Hepatocyte (in vitro differentiated cells): ENCODE measurements around the gene PRSS33. TPM values are rescaled to one million over a fixed set of nuclear protein-coding genes. Genes with fewer than 3 reads are reported as not detected.

ENCODE experiments used
- DNase-seq: peaks from one replicate; pipeline ENCODE4 v3.0.0-alpha.2; 2016; ENCODE audit warnings: low spot score
- H2AFZ ChIP-seq: fragments of 200-600 bp; sonication (generic); 2 replicates; pipeline ENCODE4 v1.6.0; 2016; ENCODE audit warnings: antibody characterized with exemption, mild to moderate bottlenecking
- H3K27ac ChIP-seq: fragments of 200-600 bp; sonication (generic); 2 replicates; pipeline ENCODE4 v1.5.1; 2016; ENCODE audit warnings: mild to moderate bottlenecking
- H3K27me3 ChIP-seq: fragments of 200-600 bp; sonication (generic); 2 replicates; pipeline ENCODE4 v1.6.1; 2016
- H3K36me3 ChIP-seq: fragments of 200-600 bp; sonication (generic); replicated peaks from 2 replicates; pipeline ENCODE4 v1.5.1; 2016; ENCODE audit warnings: low read depth; ENCODE audit not compliant: insufficient read depth
- H3K4me1 ChIP-seq: fragments of 200-600 bp; sonication (generic); 2 replicates; pipeline ENCODE4 v1.5.1; 2016; ENCODE audit warnings: mild to moderate bottlenecking, moderate library complexity; ENCODE audit not compliant: insufficient read depth
- H3K4me2 ChIP-seq: fragments of 200-600 bp; sonication (generic); 2 replicates; pipeline ENCODE4 v1.6.0; 2016
- H3K4me3 ChIP-seq: fragments of 200-600 bp; sonication (generic); 2 replicates; pipeline ENCODE4 v1.5.1; 2016; ENCODE audit warnings: mild to moderate bottlenecking
- H3K79me2 ChIP-seq: fragments of 200-600 bp; sonication (generic); 2 replicates; pipeline ENCODE4 v1.6.0; 2017; ENCODE audit warnings: mild to moderate bottlenecking
- H3K9me2 ChIP-seq: fragments of 200-600 bp; sonication (generic); replicated peaks from 2 replicates; pipeline ENCODE4 v1.6.0; 2017; ENCODE audit warnings: mild to moderate bottlenecking; ENCODE audit not compliant: insufficient read depth
- H3K9me3 ChIP-seq: fragments of 200-600 bp; sonication (generic); 2 replicates; pipeline ENCODE4 v1.5.1; 2016; ENCODE audit warnings: low read depth, mild to moderate bottlenecking
- H4K20me1 ChIP-seq: fragments of 200-600 bp; sonication (generic); 2 replicates; pipeline ENCODE4 v1.6.0; 2016; ENCODE audit warnings: mild to moderate bottlenecking; ENCODE audit not compliant: insufficient read depth, poor library complexity, severe bottlenecking
- CTCF ChIP-seq: fragments of 200-600 bp; sonication (generic); IDR thresholded peaks from 2 replicates; pipeline ENCODE4 v1.5.1; 2016; ENCODE audit warnings: antibody characterized with exemption, mild to moderate bottlenecking; ENCODE audit not compliant: poor library complexity
- EZH2 ChIP-seq: fragments of 200-600 bp; sonication (generic); IDR thresholded peaks from 2 replicates; pipeline ENCODE4 v1.6.1; 2016; ENCODE audit warnings: antibody characterized with exemption, mild to moderate bottlenecking, borderline replicate concordance
- EZH2phosphoT487 ChIP-seq: fragments of 200-600 bp; sonication (generic); IDR thresholded peaks from one replicate; pipeline ENCODE4 v1.6.1; 2018; ENCODE audit warnings: antibody characterized with exemption, mild to moderate bottlenecking, low read depth, moderate library complexity; ENCODE audit not compliant: unreplicated experiment, severe bottlenecking
- WGBS: methylation state at CpG from one replicate; pipeline ENCODE4 v1.1.6; 2016; ENCODE audit warnings: low lambda C conversion rate; ENCODE audit errors: missing lambda C conversion rate; 5-methylcytosine and 5-hydroxymethylcytosine counted together
- polyA plus RNA-seq: library from polyadenylated mRNA; unstranded; fragments of >200 nt; fragmentation: Nextera tagmentation; extraction: Ambion mirVana; gene quantifications from 2 replicates; pipeline ENCODE4 v1.2.1, GENCODE V29; 2016
- total RNA-seq: library from RNA; depleted of rRNA; stranded (reverse); fragments of >200 nt; gene quantifications from 2 replicates; pipeline ENCODE4 v1.2.3, GENCODE V29; 2014

PRSS33 gene
- total and polyA plus RNA-seq, 2 experiments from 2014 or later, result not detected

GRCh38 chr16:2761472-2761871, 25.9 kb downstream of the PRSS33 start:
- H3K9me3 ChIP-seq, result no peaks in the 10 kb centered on the region
- no peak overlapping the region for H3K27ac ChIP-seq
- H3K4me2 ChIP-seq, result no peak overlapping the region
- no peak overlapping the region for H3K4me3 ChIP-seq
- H3K36me3 ChIP-seq, result peaks cover 36% of the 10 kb centered on the region
- H2AFZ ChIP-seq, result no peak overlapping the region
- no peak for DNase-seq
- TF ChIP-seq EZH2phosphoT487 (no peak), EZH2 (no peak)
- no peaks in the 10 kb centered on the region for H3K27me3 ChIP-seq
- peaks cover 53% of the 10 kb centered on the region for H4K20me1 ChIP-seq
- H3K9me2 ChIP-seq, result no peaks in the 10 kb centered on the region
- no peaks in the 10 kb centered on the region for H3K4me1 ChIP-seq
- peaks cover 100% of the 10 kb centered on the region for H3K79me2 ChIP-seq
- WGBS, result 95% methylated on average over 9 of the region's 10 CpGs

GRCh38 chr16:2757344-2757743, 30.0 kb downstream of the PRSS33 start:
- H4K20me1 ChIP-seq, result peaks cover 73% of the 10 kb centered on the region
- DNase-seq, result no peak
- TF ChIP-seq EZH2phosphoT487 (no peak), EZH2 (no peak), CTCF (no peak)
- no peaks in the 10 kb centered on the region for H3K9me3 ChIP-seq
- no peak overlapping the region for H3K4me2 ChIP-seq
- H2AFZ ChIP-seq, result no peak overlapping the region
- H3K27ac ChIP-seq, result no peak overlapping the region
- no peaks in the 10 kb centered on the region for H3K9me2 ChIP-seq
- peaks cover 21% of the 10 kb centered on the region for H3K4me1 ChIP-seq
- H3K27me3 ChIP-seq, result no peaks in the 10 kb centered on the region
- H3K36me3 ChIP-seq, result peaks cover 21% of the 10 kb centered on the region
- no peak overlapping the region for H3K4me3 ChIP-seq
- peaks cover 95% of the 10 kb centered on the region for H3K79me2 ChIP-seq
- 89% methylated on average over 11 of the region's 11 CpGs for WGBS

- H3K36me3 ChIP-seq, result peaks cover 21% of the 10 kb centered on the region
- H3K9me2 ChIP-seq, result no peaks in the 10 kb centered on the region
- H3K4me3 ChIP-seq, result no peak overlapping the region
- TF ChIP-seq EZH2phosphoT487, result no peak
- TF ChIP-seq CTCF, result no peak
- no peak for TF ChIP-seq EZH2
- 90% methylated on average over 13 of the region's 30 CpGs for whole genome bisulfite sequencing
- H3K79me2 ChIP-seq, result peaks cover 87% of the 10 kb centered on the region
- DNase-seq, result no peak
- peak overlapping the region; percentile 95 for H3K4me2 ChIP-seq
- H3K9me3 ChIP-seq, result no peaks in the 10 kb centered on the region
- peaks cover 26% of the 10 kb centered on the region for H3K4me1 ChIP-seq
- peaks cover 73% of the 10 kb centered on the region for H4K20me1 ChIP-seq
- no peak overlapping the region for H2AFZ ChIP-seq
- H3K27ac ChIP-seq, result no peak overlapping the region
- H3K27me3 ChIP-seq, result no peaks in the 10 kb centered on the region
These were observed 30.9 kb downstream of the PRSS33 start for GRCh38 chr16:2756288-2757015.

GRCh38 chr16:2755158-2755557, 32.2 kb downstream of the PRSS33 start:
- no peak for DNase-seq
- peaks cover 10% of the 10 kb centered on the region for H3K36me3 ChIP-seq
- no peak overlapping the region for H2AFZ ChIP-seq
- peak overlapping the region; percentile 52 for H3K4me3 ChIP-seq
- H3K27me3 ChIP-seq, result no peaks in the 10 kb centered on the region
- peak overlapping the region; percentile 95 for H3K4me2 ChIP-seq
- peaks cover 72% of the 10 kb centered on the region for H4K20me1 ChIP-seq
- WGBS, result 36% methylated on average over 3 of the region's 3 CpGs
- no peak overlapping the region for H3K27ac ChIP-seq
- no peaks in the 10 kb centered on the region for H3K9me3 ChIP-seq
- peaks cover 29% of the 10 kb centered on the region for H3K4me1 ChIP-seq
- TF ChIP-seq EZH2 (no peak), CTCF (no peak), EZH2phosphoT487 (no peak)
- H3K9me2 ChIP-seq, result no peaks in the 10 kb centered on the region
- peaks cover 87% of the 10 kb centered on the region for H3K79me2 ChIP-seq
